Loucy (cell line): Measurements from ENCODE around the gene GMIP.

Source experiments
- EZH2phosphoT487 ChIP-seq: fragments of 200-600 bp; IDR thresholded peaks from 2 replicates; pipeline ENCODE4 v1.6.1; 2018; ENCODE audit warnings: antibody characterized with exemption, mild to moderate bottlenecking, moderate library complexity, borderline replicate concordance
- TF ChIP-seq, protein P1 (sequence below): fragments of 200-600 bp; sonication (generic); conservative IDR thresholded peaks from 2 replicates; pipeline ENCODE4 v1.5.1; 2014; ENCODE audit warnings: mild to moderate bottlenecking, antibody characterized with exemption, low read length

DNA sequence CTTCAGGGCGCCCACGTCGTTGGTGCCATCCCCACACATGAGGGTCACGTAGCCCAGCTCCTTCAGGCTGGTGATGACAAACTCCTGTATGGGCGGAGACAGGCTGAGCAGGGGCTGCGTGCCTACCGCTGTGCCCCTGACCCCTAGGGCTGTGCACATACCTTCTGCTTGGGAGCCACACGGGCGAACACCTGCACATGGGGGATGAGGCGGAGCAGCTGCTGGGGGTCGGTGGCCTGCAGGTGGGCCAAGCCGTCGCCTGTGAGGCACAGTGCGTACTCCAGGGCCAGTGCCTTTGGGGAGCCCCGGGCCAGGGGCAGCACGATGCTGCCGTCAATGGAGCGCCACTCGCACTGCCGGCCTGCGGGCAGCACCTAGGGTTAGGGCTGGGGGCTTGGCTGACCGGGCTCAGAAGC, 6.1 kb upstream of the GMIP start:
- TF ChIP-seq EZH2phosphoT487, result no peak
- TF ChIP-seq, protein P1, sequence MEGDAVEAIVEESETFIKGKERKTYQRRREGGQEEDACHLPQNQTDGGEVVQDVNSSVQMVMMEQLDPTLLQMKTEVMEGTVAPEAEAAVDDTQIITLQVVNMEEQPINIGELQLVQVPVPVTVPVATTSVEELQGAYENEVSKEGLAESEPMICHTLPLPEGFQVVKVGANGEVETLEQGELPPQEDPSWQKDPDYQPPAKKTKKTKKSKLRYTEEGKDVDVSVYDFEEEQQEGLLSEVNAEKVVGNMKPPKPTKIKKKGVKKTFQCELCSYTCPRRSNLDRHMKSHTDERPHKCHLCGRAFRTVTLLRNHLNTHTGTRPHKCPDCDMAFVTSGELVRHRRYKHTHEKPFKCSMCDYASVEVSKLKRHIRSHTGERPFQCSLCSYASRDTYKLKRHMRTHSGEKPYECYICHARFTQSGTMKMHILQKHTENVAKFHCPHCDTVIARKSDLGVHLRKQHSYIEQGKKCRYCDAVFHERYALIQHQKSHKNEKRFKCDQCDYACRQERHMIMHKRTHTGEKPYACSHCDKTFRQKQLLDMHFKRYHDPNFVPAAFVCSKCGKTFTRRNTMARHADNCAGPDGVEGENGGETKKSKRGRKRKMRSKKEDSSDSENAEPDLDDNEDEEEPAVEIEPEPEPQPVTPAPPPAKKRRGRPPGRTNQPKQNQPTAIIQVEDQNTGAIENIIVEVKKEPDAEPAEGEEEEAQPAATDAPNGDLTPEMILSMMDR, result no peak
